SK-N-SH (cell line): ENCODE data around the gene ADAMTSL1. TPM values are rescaled to one million over a fixed set of nuclear protein-coding genes. Genes with fewer than 3 reads are reported as not detected.

Experiments used
- CTCF ChIA-PET: fragments of 300-600, 350-600 bp; formaldehyde crosslinking; extraction: SDS; loops from one replicate; lab custom pipeline; 2021; lab: Yijun Ruan, JAX
- POLR2A ChIA-PET: fragments of 350-600 bp; sonication (Branson Sonifier 250); formaldehyde crosslinking; extraction: SDS; loops from one replicate; lab custom pipeline; 2020; ENCODE audit warnings: antibody characterized with exemption, inconsistent platforms; lab: Yijun Ruan, JAX
- DNase-seq: peaks from one replicate; pipeline ENCODE4 v3.0.0; 2012
- H2AFZ ChIP-seq: fragments of 200-600 bp; sonication (generic); 2 replicates; pipeline ENCODE4 v1.8.1; 2016; ENCODE audit warnings: antibody characterized with exemption, mild to moderate bottlenecking, low read depth
- H3F3A ChIP-seq: fragments of 200-600 bp; sonication (generic); replicated peaks from 2 replicates; pipeline ENCODE3; 2016; ENCODE audit warnings: antibody characterized with exemption, mild to moderate bottlenecking; ENCODE audit not compliant: insufficient read depth
- H3K27ac ChIP-seq, 2 experiments: fragments of 200-500 bp in 1 of 2; fragments of 200-600 bp in 1 of 2; sonication (Bioruptor generic) in 1 of 2; sonication (generic), shearing (Covaris generic) in 1 of 2; 2 replicates each; pipeline versions ENCODE4 v1.5.1 to v1.6.1; 2014 to 2016; ENCODE audit warnings: low read depth in 2 of 2, inconsistent platforms in 1 of 2, low read length in 1 of 2, mild to moderate bottlenecking in 1 of 2, mixed read lengths in 1 of 2
- H3K27me3 ChIP-seq: fragments of 200-600 bp; sonication (generic), shearing (Covaris generic); 2 replicates; pipeline ENCODE4 v1.6.1; 2016; ENCODE audit warnings: mixed run types; ENCODE audit not compliant: insufficient read depth
- H3K36me3 ChIP-seq, 2 experiments: fragments of 200-500 bp in 1 of 2; fragments of 200-600 bp in 1 of 2; sonication (Bioruptor generic) in 1 of 2; sonication (generic) in 1 of 2; replicated peaks in 1 of 2; 2 replicates each; pipeline versions ENCODE3 to v1.5.1; 2014 to 2016; ENCODE audit warnings: low read length in 1 of 2, mild to moderate bottlenecking in 1 of 2; ENCODE audit not compliant: insufficient read depth in 2 of 2, control insufficient read depth in 1 of 2
- H3K4me1 ChIP-seq, 2 experiments: fragments of 200-500 bp in 1 of 2; fragments of 200-600 bp in 1 of 2; sonication (Bioruptor generic) in 1 of 2; sonication (generic), shearing (Covaris generic) in 1 of 2; 2 replicates each; pipeline versions ENCODE4 v1.5.1 to v1.6.1; 2014 to 2016; ENCODE audit warnings: low read depth in 1 of 2, low read length in 1 of 2, mixed run types in 1 of 2; ENCODE audit not compliant: insufficient read depth in 2 of 2, control insufficient read depth in 1 of 2
- H3K4me2 ChIP-seq: fragments of 200-600 bp; sonication (generic), shearing (Covaris generic); 2 replicates; pipeline ENCODE4 v1.6.1; 2017; ENCODE audit warnings: mixed run types
- H3K4me3 ChIP-seq, 2 experiments: fragments of 200-500 bp in 1 of 2; fragments of 200-600 bp in 1 of 2; sonication (Bioruptor generic) in 1 of 2; sonication (generic), shearing (Covaris generic) in 1 of 2; 2 replicates each; pipeline versions ENCODE4 v1.5.1 to v1.8.1; 2014 to 2016; ENCODE audit warnings: low read depth in 2 of 2, inconsistent platforms in 1 of 2, low read length in 1 of 2, mild to moderate bottlenecking in 1 of 2, mixed read lengths in 1 of 2, moderate library complexity in 1 of 2
- H3K79me2 ChIP-seq: fragments of 200-600 bp; sonication (generic); 2 replicates; pipeline ENCODE4 v1.8.1; 2017; ENCODE audit warnings: mild to moderate bottlenecking; ENCODE audit not compliant: insufficient read depth
- H3K9ac ChIP-seq: fragments of 200-600 bp; sonication (generic); 2 replicates; pipeline ENCODE4 v1.6.1; 2017; ENCODE audit warnings: mixed run types
- H3K9me2 ChIP-seq: fragments of 200-600 bp; sonication (generic); 2 replicates; pipeline ENCODE4 v1.6.1; 2017; ENCODE audit warnings: mixed run types
- H3K9me3 ChIP-seq: fragments of 200-600 bp; sonication (generic); 2 replicates; pipeline ENCODE4 v1.6.1; 2017; ENCODE audit warnings: mixed run types, mild to moderate bottlenecking, moderate library complexity
- H4K20me1 ChIP-seq: fragments of 200-600 bp; sonication (generic); 2 replicates; pipeline ENCODE4 v1.6.1; 2017; ENCODE audit warnings: mild to moderate bottlenecking, mixed run types; ENCODE audit not compliant: insufficient read depth
- GATA2 ChIP-seq: sonication (generic); formaldehyde crosslinking; IDR thresholded peaks from 2 replicates; pipeline ENCODE4 v1.5.0; 2020; ENCODE audit warnings: mild to moderate bottlenecking, missing genetic modification reagents
- PBX3 ChIP-seq: IDR thresholded peaks from 2 replicates; pipeline ENCODE4; 2012
- POLR2AphosphoS5 ChIP-seq: IDR thresholded peaks from 2 replicates; pipeline ENCODE4 v1.6.1; 2012; ENCODE audit warnings: low read depth, low read length
- RAD21 ChIP-seq: IDR thresholded peaks from 2 replicates; pipeline ENCODE4 v1.6.1; 2012; ENCODE audit warnings: mild to moderate bottlenecking, low read length
- RXRA ChIP-seq: IDR thresholded peaks from 2 replicates; pipeline ENCODE4 v1.4.0; 2012; ENCODE audit warnings: low read depth, mild to moderate bottlenecking, borderline replicate concordance
- TEAD4 ChIP-seq: IDR thresholded peaks from 2 replicates; pipeline ENCODE4 v1.4.0; 2012; ENCODE audit warnings: mild to moderate bottlenecking, borderline replicate concordance; ENCODE audit not compliant: insufficient read depth
- WGBS: methylation state at CpG from one replicate; pipeline ENCODE4 v1.1.6; 2017; ENCODE audit warnings: low lambda C conversion rate; 5-methylcytosine and 5-hydroxymethylcytosine counted together
- polyA plus RNA-seq, 3 experiments: library from polyadenylated mRNA; depleted of rRNA; stranded (reverse); fragments of >200 nt; gene quantifications; 2 replicates each; pipeline ENCODE4 v1.2.3, GENCODE V29; 2012
- small RNA-seq, 7 experiments: library from RNA; depleted of rRNA; stranded (forward); fragments of <200 nt; gene quantifications; one replicate each; pipeline ENCODE3, GENCODE V24; 2012
- TF ChIP-seq, protein P1 (sequence below): IDR thresholded peaks from 2 replicates; pipeline ENCODE4 v1.4.0; 2012; ENCODE audit warnings: low read depth

ADAMTSL1 gene
- polyA plus RNA-seq, 1 of the 3 experiments (the other 2 are of a cell fraction) = 114 TPM

- Histone ChIP-seq H3K9me3 (no peaks in the 10 kb centered on the region), H3K36me3 (no peaks in the 10 kb centered on the region), H3K27me3 (no peaks in the 10 kb centered on the region), H3K4me2 (no peak overlapping the region), H3K9me2 (no peaks in the 10 kb centered on the region), H3K79me2 (no peaks in the 10 kb centered on the region), H4K20me1 (no peaks in the 10 kb centered on the region), H3K9ac (no peak overlapping the region), H3K4me1 (no peaks in the 10 kb centered on the region; a peak in 1 of 4 replicates), H3K4me3 (no peak overlapping the region), H3K27ac (no peak overlapping the region), H3F3A (no peaks in the 10 kb centered on the region), H2AFZ (no peak overlapping the region)
- CTCF ChIA-PET = interaction anchor here (1.7 to 1.8 kb wide), 2 partner anchors 15 to 509 kb away, joined by 4 to 5 read pairs; no protein-coding TSS in a partner anchor
- POLR2A ChIA-PET = no interaction called here
- DNase-seq = no peak
- WGBS = 40% methylated on average over 1 of the region's 1 CpG
- TF ChIP-seq TEAD4 = no peak
- no peak for TF ChIP-seq RXRA
- TF ChIP-seq PBX3 = no peak
- TF ChIP-seq RAD21 = no peak
- TF ChIP-seq GATA2 (CRISPR knock-in tag) = no peak
- no peak for TF ChIP-seq POLR2AphosphoS5
Observed at GRCh38 chr9:18951936-18952335, 478.0 kb downstream of the ADAMTSL1 start.

DNA sequence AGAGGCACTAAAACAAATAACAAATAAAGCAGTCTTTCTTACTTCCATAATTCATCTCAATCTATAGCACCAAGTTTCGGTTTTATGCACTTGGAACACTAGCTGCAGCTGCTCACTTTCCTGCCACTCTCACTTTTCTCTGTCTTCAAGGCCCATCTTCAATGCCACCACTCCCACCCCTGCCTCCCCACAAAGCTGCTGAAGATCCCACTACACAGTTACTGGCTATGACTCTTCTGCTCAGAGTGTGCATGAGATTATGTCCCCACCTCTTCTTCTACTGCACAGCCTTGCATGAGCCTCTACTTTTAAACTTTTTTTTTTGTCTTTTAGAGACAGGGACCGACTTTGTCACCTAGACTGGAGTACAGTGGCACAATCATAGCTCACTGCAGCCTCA is 481.7 kb downstream of the ADAMTSL1 start:
- Histone ChIP-seq H3K9me3 (no peaks in the 10 kb centered on the region), H3K36me3 (no peaks in the 10 kb centered on the region), H2AFZ (no peak overlapping the region), H3F3A (no peaks in the 10 kb centered on the region), H3K4me3 (no peak overlapping the region), H4K20me1 (no peaks in the 10 kb centered on the region), H3K4me1 (no peaks in the 10 kb centered on the region), H3K9me2 (no peaks in the 10 kb centered on the region), H3K27me3 (peaks cover 8% of the 10 kb centered on the region; the same call in 1 of the 2 replicates), H3K9ac (no peak overlapping the region), H3K79me2 (no peaks in the 10 kb centered on the region), H3K27ac (no peak overlapping the region), H3K4me2 (no peak overlapping the region)
- ChIA-PET CTCF (no interaction called here), POLR2A (no interaction called here)
- DNase-seq = no peak
- 28% methylated on average over 2 of the region's 2 CpGs for WGBS
- TF ChIP-seq, protein P1, sequence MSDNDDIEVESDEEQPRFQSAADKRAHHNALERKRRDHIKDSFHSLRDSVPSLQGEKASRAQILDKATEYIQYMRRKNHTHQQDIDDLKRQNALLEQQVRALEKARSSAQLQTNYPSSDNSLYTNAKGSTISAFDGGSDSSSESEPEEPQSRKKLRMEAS = no peak

Small RNA genes lying within 50 kb of the gene (small RNA-seq; reads per million reads assigned to genes)
- 0 to 6.3 (median 2.4) reads per million in 7 experiments for gene MIR3152
